Parathyroid adenoma (tissue), 2 donors: ENCODE measurements around the gene TM9SF3.

Experiments used
- H2AFZ ChIP-seq: fragments of 300-600 bp; sonication (generic); one replicate; pipeline ENCODE4 v1.7.0; 2017; ENCODE audit warnings: antibody characterized with exemption, mild to moderate bottlenecking
- H3K27ac ChIP-seq: fragments of 300-600 bp; sonication (generic); one replicate; pipeline ENCODE4 v1.7.0; 2017
- H3K27me3 ChIP-seq: fragments of 300-600 bp; sonication (generic); one replicate; pipeline ENCODE4 v1.7.0; 2017; ENCODE audit warnings: low read length; ENCODE audit not compliant: control insufficient read depth, insufficient read depth
- H3K36me3 ChIP-seq: fragments of 300-600 bp; sonication (generic); one replicate; pipeline ENCODE4 v1.7.0; 2017; ENCODE audit warnings: low read length; ENCODE audit not compliant: control insufficient read depth, insufficient read depth
- H3K4me1 ChIP-seq: fragments of 300-600 bp; sonication (generic); one replicate; pipeline ENCODE4 v1.7.0; 2017; ENCODE audit warnings: control low read depth
- H3K4me2 ChIP-seq: fragments of 300-600 bp; sonication (generic); one replicate; pipeline ENCODE4 v1.7.0; 2017; ENCODE audit warnings: low read length
- H3K4me3 ChIP-seq: fragments of 300-600 bp; sonication (generic); one replicate; pipeline ENCODE4 v1.7.0; 2017; ENCODE audit warnings: low read depth, low read length
- H3K79me2 ChIP-seq: fragments of 300-600 bp; sonication (generic); one replicate; pipeline ENCODE4 v1.7.0; 2017; ENCODE audit warnings: control low read depth
- H3K9ac ChIP-seq: fragments of 300-600 bp; sonication (generic); one replicate; pipeline ENCODE4 v1.7.0; 2017; ENCODE audit warnings: mild to moderate bottlenecking
- H3K9me3 ChIP-seq: fragments of 300-600 bp; sonication (generic); one replicate; pipeline ENCODE4 v1.7.0; 2017; ENCODE audit warnings: low read length; ENCODE audit not compliant: control insufficient read depth
- CTCF ChIP-seq: fragments of 300-600 bp; sonication (generic); IDR thresholded peaks from one replicate; pipeline ENCODE4 v1.7.0; 2017; ENCODE audit warnings: antibody characterized with exemption, mild to moderate bottlenecking
- donor health status: primary hyperparathyroidism.

TM9SF3 gene

GRCh38 chr10:96606946-96607345 lies 20.1 kb upstream of the TM9SF3 start:
- H3K4me3 ChIP-seq: no peak overlapping the region
- no peak for TF ChIP-seq CTCF
- no peak overlapping the region for H2AFZ ChIP-seq
- H3K36me3 ChIP-seq: no peaks in the 10 kb centered on the region
- H3K27me3 ChIP-seq: no peaks in the 10 kb centered on the region
- no peak overlapping the region for H3K9ac ChIP-seq
- H3K79me2 ChIP-seq: no peaks in the 10 kb centered on the region
- H3K4me2 ChIP-seq: no peak overlapping the region
- H3K9me3 ChIP-seq: no peaks in the 10 kb centered on the region
- no peaks in the 10 kb centered on the region for H3K4me1 ChIP-seq
- no peak overlapping the region for H3K27ac ChIP-seq

DNA sequence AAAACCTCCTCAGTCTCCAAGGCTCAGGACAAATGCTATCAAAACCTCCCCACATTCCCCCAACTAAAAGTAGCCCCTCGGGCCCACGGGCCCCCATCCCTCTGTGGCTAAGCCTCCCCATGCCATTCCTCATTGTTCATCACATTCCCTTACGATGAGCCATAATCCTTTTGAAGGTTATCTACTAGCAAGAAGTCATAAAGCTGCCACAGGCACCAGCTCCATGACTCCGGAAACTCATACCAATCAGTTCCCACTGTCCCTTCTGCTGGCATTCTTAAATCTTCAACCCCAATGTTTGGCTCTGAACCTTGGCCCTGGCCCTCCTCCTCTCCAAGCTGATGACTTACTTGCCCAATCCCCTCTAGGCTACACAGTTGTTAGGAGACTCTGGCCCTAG lies 19.4 kb upstream of the TM9SF3 start:
- H3K27me3 ChIP-seq: no peaks in the 10 kb centered on the region
- no peak overlapping the region for H3K27ac ChIP-seq
- H3K4me2 ChIP-seq: no peak overlapping the region
- H3K9me3 ChIP-seq: no peaks in the 10 kb centered on the region
- H3K36me3 ChIP-seq: no peaks in the 10 kb centered on the region
- H3K4me3 ChIP-seq: no peak overlapping the region
- no peaks in the 10 kb centered on the region for H3K4me1 ChIP-seq
- no peak for TF ChIP-seq CTCF
- no peak overlapping the region for H2AFZ ChIP-seq
- no peak overlapping the region for H3K9ac ChIP-seq
- H3K79me2 ChIP-seq: no peaks in the 10 kb centered on the region

DNA sequence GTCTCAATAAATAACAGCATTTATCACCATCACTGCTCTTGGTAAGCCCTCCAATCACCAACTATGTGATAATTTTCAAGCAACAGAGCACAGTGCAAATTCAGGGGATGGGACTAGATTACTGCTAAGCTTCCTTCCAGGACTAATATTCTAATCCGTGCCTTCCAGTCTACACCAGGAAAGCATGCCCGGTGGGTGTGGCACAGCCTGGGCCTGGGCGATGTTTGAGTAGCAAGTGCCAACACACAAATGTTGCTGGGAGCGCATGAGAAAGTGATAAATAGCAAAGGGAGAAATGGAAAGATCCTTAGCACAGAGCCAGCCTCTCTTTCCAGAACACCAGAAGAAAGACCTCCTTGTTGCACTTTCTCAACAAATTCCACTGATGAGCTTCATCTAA lies 13.5 kb upstream of the TM9SF3 start:
- no peak overlapping the region for H2AFZ ChIP-seq
- H3K79me2 ChIP-seq: no peaks in the 10 kb centered on the region
- H3K4me3 ChIP-seq: no peak overlapping the region
- no peaks in the 10 kb centered on the region for H3K4me1 ChIP-seq
- TF ChIP-seq CTCF: no peak
- H3K9me3 ChIP-seq: no peaks in the 10 kb centered on the region
- no peaks in the 10 kb centered on the region for H3K36me3 ChIP-seq
- H3K9ac ChIP-seq: no peak overlapping the region
- H3K4me2 ChIP-seq: no peak overlapping the region
- H3K27ac ChIP-seq: no peak overlapping the region
- H3K27me3 ChIP-seq: no peaks in the 10 kb centered on the region

DNA sequence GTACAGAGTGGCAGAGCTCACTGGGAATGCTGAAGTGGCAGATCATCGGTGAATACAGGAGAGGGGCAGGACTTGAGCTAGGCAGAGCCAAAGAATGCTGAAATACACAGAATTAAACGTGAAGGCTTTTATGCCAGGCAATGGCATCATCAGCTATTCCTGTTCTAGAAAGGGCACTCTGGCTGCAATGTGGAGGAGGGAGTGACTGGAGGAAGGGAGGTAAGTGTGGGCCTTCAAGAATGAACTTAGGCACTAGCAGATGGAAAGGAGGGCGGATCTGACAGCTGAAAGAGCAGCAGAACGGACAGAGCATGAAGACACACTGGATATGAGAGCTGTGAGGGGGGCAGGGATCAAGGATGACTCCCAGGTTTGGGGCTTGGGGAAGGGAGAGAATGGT lies 12.0 kb upstream of the TM9SF3 start:
- Histone ChIP-seq H3K27me3 (no peaks in the 10 kb centered on the region), H3K4me2 (no peak overlapping the region), H3K9me3 (no peaks in the 10 kb centered on the region), H3K36me3 (no peaks in the 10 kb centered on the region), H3K9ac (no peak overlapping the region), H3K4me1 (no peaks in the 10 kb centered on the region), H3K27ac (no peak overlapping the region), H3K4me3 (no peak overlapping the region), H2AFZ (no peak overlapping the region), H3K79me2 (no peaks in the 10 kb centered on the region)
- TF ChIP-seq CTCF: no peak
